Mesendoderm (in vitro differentiated cells): ENCODE measurements around the gene PPP1R9B.
A peak's percentile ranks its signal among the peaks of the same experiment; 100 is the strongest.

Experiments
- DNase-seq: peaks from one replicate; pipeline ENCODE4 v3.0.0; 2013
- H2AK5ac ChIP-seq: 2 replicates; pipeline ENCODE4 v1.6.1; 2013; ENCODE audit warnings: low read length, inconsistent platforms
- H2BK120ac ChIP-seq: 2 replicates; pipeline ENCODE4 v1.6.1; 2013; ENCODE audit warnings: low read depth, mild to moderate bottlenecking, low read length, moderate library complexity, mixed read lengths
- H2BK15ac ChIP-seq: replicated peaks from 2 replicates; pipeline ENCODE4 v1.6.1; 2013; ENCODE audit warnings: low read depth, mild to moderate bottlenecking, moderate library complexity
- H2BK5ac ChIP-seq: 2 replicates; pipeline ENCODE4 v1.6.1; 2013; ENCODE audit warnings: low read length, inconsistent platforms
- H3K18ac ChIP-seq: 2 replicates; pipeline ENCODE4 v1.6.1; 2013; ENCODE audit warnings: mild to moderate bottlenecking, low read length, mixed read lengths
- H3K23ac ChIP-seq: one replicate; pipeline ENCODE4 v1.6.1; 2013; ENCODE audit warnings: low read length
- H3K27ac ChIP-seq: 2 replicates; pipeline ENCODE4 v1.5.1; 2013; ENCODE audit warnings: low read depth, mild to moderate bottlenecking, inconsistent platforms, low read length, moderate library complexity
- H3K27me3 ChIP-seq: 2 replicates; pipeline ENCODE4 v1.6.1; 2013; ENCODE audit warnings: low read length, control low read depth, mild to moderate bottlenecking, inconsistent platforms; ENCODE audit not compliant: insufficient read depth, poor library complexity
- H3K36me3 ChIP-seq: 2 replicates; pipeline ENCODE4 v1.6.1; 2013; ENCODE audit warnings: low read length, inconsistent platforms; ENCODE audit not compliant: control insufficient read depth, insufficient read depth
- H3K4ac ChIP-seq: one replicate; pipeline ENCODE4 v1.6.1; 2013; ENCODE audit warnings: low read depth, mild to moderate bottlenecking, low read length, moderate library complexity
- H3K4me1 ChIP-seq: 2 replicates; pipeline ENCODE4 v1.6.1; 2013; ENCODE audit warnings: low read depth, low read length, inconsistent platforms; ENCODE audit not compliant: control insufficient read depth
- H3K4me2 ChIP-seq: 2 replicates; pipeline ENCODE4 v1.6.1; 2013; ENCODE audit warnings: low read length
- H3K4me3 ChIP-seq: 2 replicates; pipeline ENCODE4 v1.5.1; 2013; ENCODE audit warnings: mild to moderate bottlenecking, low read length
- H3K56ac ChIP-seq: one replicate; pipeline ENCODE4 v1.6.1; 2013; ENCODE audit warnings: low read length
- H3K79me1 ChIP-seq: 2 replicates; pipeline ENCODE4 v1.6.1; 2013; ENCODE audit warnings: low read length, inconsistent platforms
- H3K79me2 ChIP-seq: 2 replicates; pipeline ENCODE4 v1.6.1; 2013; ENCODE audit warnings: mild to moderate bottlenecking, low read length; ENCODE audit not compliant: control insufficient read depth, insufficient read depth
- H3K9ac ChIP-seq: 2 replicates; pipeline ENCODE4 v1.6.1; 2013; ENCODE audit warnings: low read length, inconsistent platforms
- H4K5ac ChIP-seq: one replicate; pipeline ENCODE4 v1.6.1; 2013; ENCODE audit warnings: low read length
- H4K8ac ChIP-seq: one replicate; pipeline ENCODE4 v1.6.1; 2013; ENCODE audit warnings: low read depth, mild to moderate bottlenecking, control low read depth, low read length, moderate library complexity
- WGBS: extraction: QIAGEN DNeasy Blood & Tissue Kit; methylation state at CpG from one replicate; pipeline ENCODE4 v1.1.7; 2013; ENCODE audit warnings: low lambda C conversion rate, missing lambda C conversion rate; ENCODE audit not compliant: insufficient coverage; ENCODE audit errors: extremely low coverage; 5-methylcytosine and 5-hydroxymethylcytosine counted together

Gene PPP1R9B

DNA sequence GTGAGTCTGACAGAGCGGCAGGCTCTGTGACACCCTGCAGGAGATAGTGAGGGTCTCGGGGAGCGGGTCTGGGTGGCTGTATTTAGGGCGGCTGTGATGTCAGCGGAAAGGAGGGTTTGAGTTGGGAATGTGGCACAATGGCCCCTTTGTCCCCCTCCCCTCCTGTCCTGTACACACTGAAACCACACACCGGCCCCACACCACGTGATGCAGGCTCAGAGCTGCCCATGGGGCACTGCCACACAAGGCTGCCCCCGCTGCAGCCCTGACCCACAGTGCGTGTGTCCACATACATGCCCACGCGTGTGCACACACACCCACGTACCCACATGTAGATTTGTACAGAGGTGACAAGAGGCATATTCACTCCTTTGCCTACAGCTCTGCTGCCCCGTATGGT is 30.7 kb upstream of the PPP1R9B start:
- Histone ChIP-seq H4K8ac (no peak overlapping the region), H3K23ac (no peak overlapping the region), H3K4ac (no peak overlapping the region), H4K5ac (no peak overlapping the region), H3K36me3 (no peaks in the 10 kb centered on the region), H2BK120ac (no peak overlapping the region), H3K79me1 (no peaks in the 10 kb centered on the region), H3K4me1 (peaks cover 7% of the 10 kb centered on the region), H3K9ac (no peak overlapping the region), H3K4me2 (no peak overlapping the region), H3K18ac (no peak overlapping the region), H2BK5ac (no peak overlapping the region), H3K79me2 (no peaks in the 10 kb centered on the region), H3K27ac (no peak overlapping the region), H2BK15ac (no peak overlapping the region), H2AK5ac (no peak overlapping the region), H3K4me3 (no peak overlapping the region), H3K27me3 (no peaks in the 10 kb centered on the region), H3K56ac (no peak overlapping the region)
- no peak for DNase-seq
- WGBS = no CpG with 5 or more reads among the region's 13 CpGs

DNA sequence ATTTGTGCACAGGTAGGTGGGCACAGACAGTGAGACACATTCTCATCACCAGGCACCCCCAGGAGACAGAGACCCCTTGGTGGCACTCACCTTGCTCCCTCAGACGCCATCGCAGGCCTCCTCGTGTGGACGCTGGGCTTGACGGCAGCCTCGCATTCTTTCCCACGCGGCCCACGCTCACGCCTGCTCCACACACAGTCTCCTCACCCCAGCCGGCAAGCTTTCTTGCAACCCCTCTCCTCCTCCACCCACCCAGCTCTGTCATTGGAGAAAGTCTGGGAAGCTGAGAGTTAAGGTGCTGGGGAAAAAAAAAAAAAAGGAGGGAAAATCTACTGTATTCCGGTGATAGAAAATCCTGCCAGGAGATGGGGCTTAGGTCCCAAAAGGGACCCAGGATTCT is 30.1 kb upstream of the PPP1R9B start:
- no peak overlapping the region for H3K9ac ChIP-seq
- no peak overlapping the region for H3K4me3 ChIP-seq
- no peaks in the 10 kb centered on the region for H3K27me3 ChIP-seq
- no peak overlapping the region for H2BK15ac ChIP-seq
- DNase-seq = no peak
- H3K27ac ChIP-seq = no peak overlapping the region
- no peak overlapping the region for H3K4ac ChIP-seq
- peaks cover 7% of the 10 kb centered on the region for H3K4me1 ChIP-seq
- H3K4me2 ChIP-seq = no peak overlapping the region
- H3K79me1 ChIP-seq = no peaks in the 10 kb centered on the region
- H3K56ac ChIP-seq = no peak overlapping the region
- no peak overlapping the region for H2BK120ac ChIP-seq
- no peak overlapping the region for H2AK5ac ChIP-seq
- no peak overlapping the region for H3K23ac ChIP-seq
- no peak overlapping the region for H3K18ac ChIP-seq
- H4K5ac ChIP-seq = no peak overlapping the region
- H3K79me2 ChIP-seq = no peaks in the 10 kb centered on the region
- no peaks in the 10 kb centered on the region for H3K36me3 ChIP-seq
- no peak overlapping the region for H2BK5ac ChIP-seq
- no CpG with 5 or more reads among the region's 12 CpGs for WGBS
- no peak overlapping the region for H4K8ac ChIP-seq

DNA sequence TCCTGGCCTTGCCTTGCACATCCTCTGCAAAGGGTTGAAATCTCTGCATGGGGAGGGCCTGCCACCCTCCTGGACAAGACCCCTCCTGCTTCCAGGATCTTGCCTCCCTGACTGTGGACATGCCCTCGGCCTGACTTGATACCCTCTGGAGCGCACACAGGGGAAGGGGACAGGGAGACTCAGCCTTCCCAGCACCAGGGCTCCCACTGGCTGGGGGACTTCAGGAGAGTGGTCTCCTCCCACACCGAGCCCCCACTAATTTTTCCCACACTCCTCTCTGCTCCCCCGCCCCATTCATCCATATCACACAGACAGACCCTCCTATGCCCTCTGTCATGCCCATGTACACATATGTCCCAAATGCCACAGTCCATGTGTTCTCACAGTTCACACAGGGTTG is 29.6 kb upstream of the PPP1R9B start:
- no CpG with 5 or more reads among the region's 4 CpGs for WGBS
- peaks cover 7% of the 10 kb centered on the region for H3K4me1 ChIP-seq
- H4K5ac ChIP-seq = no peak overlapping the region
- H3K9ac ChIP-seq = no peak overlapping the region
- no peak overlapping the region for H3K56ac ChIP-seq
- no peak overlapping the region for H3K4me2 ChIP-seq
- no peaks in the 10 kb centered on the region for H3K79me2 ChIP-seq
- no peaks in the 10 kb centered on the region for H3K36me3 ChIP-seq
- H2AK5ac ChIP-seq = peak overlapping the region; percentile 67
- H3K27ac ChIP-seq = no peak overlapping the region
- no peak overlapping the region for H2BK15ac ChIP-seq
- no peak overlapping the region for H4K8ac ChIP-seq
- no peaks in the 10 kb centered on the region for H3K79me1 ChIP-seq
- H2BK5ac ChIP-seq = no peak overlapping the region
- no peak overlapping the region for H3K4ac ChIP-seq
- H3K4me3 ChIP-seq = no peak overlapping the region
- no peak overlapping the region for H2BK120ac ChIP-seq
- no peak for DNase-seq
- H3K27me3 ChIP-seq = no peaks in the 10 kb centered on the region
- no peak overlapping the region for H3K18ac ChIP-seq
- peak overlapping the region; percentile 18 for H3K23ac ChIP-seq

DNA sequence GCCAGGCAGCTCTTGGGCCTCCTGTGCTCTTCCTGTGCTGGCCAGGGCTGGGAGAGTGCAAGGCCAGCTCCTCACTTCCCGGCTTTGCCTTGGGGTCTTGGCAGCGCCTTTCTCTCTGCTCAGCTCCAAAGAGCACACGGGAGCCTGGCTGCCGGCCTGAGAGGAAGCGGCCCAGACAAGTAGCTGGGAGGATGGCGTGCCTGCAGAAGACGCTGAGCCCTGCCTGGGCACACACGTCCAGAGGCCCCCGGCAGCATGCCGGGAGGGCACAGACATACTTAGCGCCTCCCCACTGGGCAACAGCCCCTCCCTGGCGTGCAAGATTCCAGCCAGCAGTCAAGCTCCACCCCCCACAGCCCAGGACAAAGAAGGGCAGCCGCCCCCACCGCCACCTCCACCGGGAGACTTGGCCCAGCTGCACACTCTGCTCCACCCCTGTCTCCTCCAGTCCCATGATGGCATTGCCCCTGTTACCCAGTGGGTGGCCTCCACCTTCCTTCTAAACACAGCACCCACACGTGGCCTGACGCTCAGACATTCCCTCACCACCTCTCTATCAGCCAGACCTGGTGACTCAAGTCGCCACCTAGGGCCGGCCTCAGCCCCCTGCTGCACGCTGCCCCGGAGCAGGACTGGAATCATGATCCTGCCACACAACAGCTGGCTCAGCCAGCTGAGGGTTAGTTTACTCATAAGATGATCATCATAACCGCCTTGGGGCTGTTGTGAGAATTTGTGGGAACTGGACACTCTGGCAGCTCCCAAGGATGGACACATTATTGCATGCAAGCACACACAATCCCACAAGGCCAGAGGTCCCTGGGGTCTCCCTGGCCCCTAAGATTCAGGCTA is 27.7 kb upstream of the PPP1R9B start:
- peak; percentile 92 for DNase-seq
- Histone ChIP-seq H3K79me1 (no peaks in the 10 kb centered on the region), H4K8ac (no peak overlapping the region), H2BK15ac (peak overlapping the region; percentile 9), H2AK5ac (peak overlapping the region; percentile 40), H3K79me2 (no peaks in the 10 kb centered on the region), H3K27ac (peak overlapping the region; percentile 71), H2BK120ac (peak overlapping the region; percentile 21), H3K4me2 (peak overlapping the region; percentile 28), H3K18ac (peak overlapping the region; percentile 32), H3K9ac (peak overlapping the region; percentile 63), H4K5ac (no peak overlapping the region), H2BK5ac (peak overlapping the region; percentile 81), H3K4me3 (no peak overlapping the region), H3K4me1 (peaks cover 7% of the 10 kb centered on the region), H3K27me3 (no peaks in the 10 kb centered on the region), H3K56ac (peak overlapping the region; percentile 95), H3K23ac (peak overlapping the region; percentile 12), H3K4ac (peak overlapping the region; percentile 41), H3K36me3 (no peaks in the 10 kb centered on the region)
- WGBS = no CpG with 5 or more reads among the region's 22 CpGs

DNA sequence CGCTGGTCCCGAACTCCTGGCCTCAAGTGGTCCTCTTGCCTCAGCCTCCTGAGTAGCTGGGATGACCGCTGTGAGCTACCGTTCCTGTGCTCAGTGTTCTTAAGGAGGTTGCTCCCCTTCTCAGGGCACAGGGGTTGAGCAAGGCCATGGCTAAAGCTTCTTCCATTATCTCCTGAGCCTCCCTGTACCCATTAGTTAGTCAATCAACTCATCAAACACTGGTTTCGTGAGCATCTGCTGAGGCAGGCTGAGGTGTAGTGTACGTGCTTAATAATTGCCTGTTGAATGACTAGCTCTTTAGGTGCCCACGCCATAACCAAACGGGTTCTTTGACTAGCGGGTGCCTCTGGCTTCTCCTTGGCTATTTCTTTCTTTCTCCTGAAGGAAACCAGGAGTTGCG is 27.0 kb upstream of the PPP1R9B start:
- no peak overlapping the region for H3K23ac ChIP-seq
- H3K4ac ChIP-seq = peak overlapping the region; percentile 41
- H2BK15ac ChIP-seq = no peak overlapping the region
- H3K9ac ChIP-seq = peak overlapping the region; percentile 63
- no peaks in the 10 kb centered on the region for H3K36me3 ChIP-seq
- H3K4me1 ChIP-seq = peaks cover 7% of the 10 kb centered on the region
- H3K79me2 ChIP-seq = no peaks in the 10 kb centered on the region
- no peak overlapping the region for H4K8ac ChIP-seq
- H3K4me3 ChIP-seq = no peak overlapping the region
- H4K5ac ChIP-seq = no peak overlapping the region
- no peak for DNase-seq
- H3K27me3 ChIP-seq = no peaks in the 10 kb centered on the region
- no peaks in the 10 kb centered on the region for H3K79me1 ChIP-seq
- H3K27ac ChIP-seq = peak overlapping the region; percentile 71
- peak overlapping the region; percentile 95 for H3K56ac ChIP-seq
- H3K4me2 ChIP-seq = no peak overlapping the region
- H3K18ac ChIP-seq = peak overlapping the region; percentile 32
- H2BK5ac ChIP-seq = peak overlapping the region; percentile 81
- peak overlapping the region; percentile 21 for H2BK120ac ChIP-seq
- peak overlapping the region; percentile 40 for H2AK5ac ChIP-seq
- WGBS = no CpG with 5 or more reads among the region's 10 CpGs
